ENCODE data around the gene B3GALNT1.

GRCh38 chr3:161126495-161126894 lies 21.3 kb upstream of the B3GALNT1 start:
- TF ChIP-seq POLR2A (IDR thresholded peaks at IDR 0.05; ENCODE audit: low read depth, low read length), result no peak
- TF ChIP-seq POLR2AphosphoS5 (IDR thresholded peaks at IDR 0.05; ENCODE audit: low read depth, low read length), result no peak
- no peak for TF ChIP-seq POU2F2 (IDR thresholded peaks at IDR 0.05; ENCODE audit: low read depth, low read length)
- TF ChIP-seq TAF1 (IDR thresholded peaks at IDR 0.05; ENCODE audit: low read depth, low read length), result no peak

All from GM12891 (cell line).